NCI-H82 (cell line): Measurements from ENCODE around the gene S100A3.
A peak's percentile ranks its signal among the peaks of the same experiment; 100 is the strongest.
"Not testable (repeated sequence)": the region's sequence is repeated elsewhere in the genome, so short reads cannot be mapped to it uniquely, and the experiment has no call there.

Experiments
- DNase-seq: peaks from one replicate; lab custom pipeline; 2025; lab: John Stamatoyannopoulos, UW

S100A3 gene

DNA sequence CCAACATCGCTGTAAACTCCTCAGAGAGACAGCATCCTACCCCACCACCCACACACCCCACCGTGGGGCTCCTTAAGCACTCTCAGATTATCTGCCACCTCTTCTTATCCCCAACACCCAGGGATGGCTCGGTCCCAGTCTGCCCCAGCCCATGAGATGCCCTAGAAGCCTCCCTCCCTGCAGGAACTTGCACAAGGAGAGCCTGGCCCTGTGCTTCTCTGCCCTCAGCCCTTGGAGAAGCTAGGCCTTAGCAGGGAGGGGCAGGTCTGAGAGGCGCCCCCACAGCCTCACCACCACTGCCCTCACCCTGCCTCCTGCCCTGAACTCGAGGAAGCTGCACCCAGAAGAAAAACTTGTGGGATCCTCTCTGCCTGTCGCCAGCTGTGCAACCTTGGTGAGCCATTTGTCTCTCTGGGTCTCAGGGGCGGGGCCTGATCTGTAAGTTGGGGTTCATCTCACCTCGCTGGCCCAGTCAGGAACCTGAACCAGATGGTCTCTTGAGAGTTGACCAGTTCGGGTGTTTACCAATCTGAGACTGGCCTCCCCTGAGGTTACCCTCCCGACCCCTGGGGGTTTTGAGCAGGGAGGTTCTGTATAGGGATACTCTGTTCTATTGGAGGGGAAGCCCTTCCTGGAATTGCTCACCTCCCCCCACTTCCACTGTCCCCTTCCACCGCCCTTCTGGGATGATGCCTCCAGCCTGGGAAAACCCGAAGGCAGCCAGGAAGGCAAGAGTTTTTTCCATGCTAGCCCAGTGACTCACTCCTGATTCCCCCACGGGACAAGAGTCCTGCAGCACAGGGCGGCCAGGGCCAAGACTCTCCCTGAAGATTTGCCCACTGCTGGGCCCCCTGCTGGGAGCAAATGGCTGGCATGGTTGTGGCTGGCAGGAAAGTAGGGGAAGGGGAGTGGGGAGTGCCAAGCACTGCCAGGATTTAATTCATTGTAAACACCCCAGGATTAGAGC lies at the start of gene S100A3:
TSS of gene S100A3 (minus strand) at position 537 of the 967 bp plus-strand sequence. CDS start 773 bp downstream, outside the sequence.
- no peak for DNase-seq

DNA sequence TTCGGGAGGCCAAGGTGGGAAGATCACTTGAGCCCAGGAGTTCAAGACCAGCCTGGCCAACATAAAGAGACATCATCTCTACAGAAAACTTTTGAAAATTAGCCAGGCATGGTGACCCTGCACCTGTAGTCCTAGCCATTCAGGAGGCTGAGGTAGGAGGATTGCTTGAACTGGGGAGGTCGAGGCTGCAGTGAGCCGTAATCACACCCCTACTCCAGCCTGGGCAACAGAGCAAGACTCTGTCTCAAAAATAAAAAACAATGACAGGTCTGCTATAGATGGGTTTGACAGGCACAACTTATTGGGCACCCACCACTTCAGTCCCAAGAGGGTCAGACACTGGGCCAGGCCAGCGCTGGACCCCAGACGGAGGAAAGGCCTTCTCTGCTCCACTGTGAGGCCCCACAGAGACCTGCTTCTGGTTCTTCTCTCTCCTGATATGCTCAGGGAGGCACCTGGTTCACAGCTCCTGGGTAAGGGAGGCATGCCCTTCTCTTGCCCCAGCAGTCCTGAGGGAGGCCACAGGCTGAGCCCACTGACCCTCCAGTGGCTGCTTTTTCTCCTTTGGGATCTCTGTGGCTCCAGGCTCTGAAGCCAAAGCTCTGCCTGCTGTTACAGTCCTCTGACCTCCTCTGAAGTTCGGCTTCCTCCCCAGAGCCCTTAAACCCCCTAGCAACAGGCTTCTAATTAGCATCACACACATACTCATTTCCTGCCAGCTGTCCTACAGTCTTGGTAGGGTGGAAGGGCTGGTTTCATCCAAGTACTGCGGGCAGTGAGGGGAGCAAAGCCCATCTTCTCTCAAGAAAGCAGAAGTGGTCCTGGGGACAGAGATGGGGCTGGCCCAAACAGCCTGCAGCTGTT lies 49.5 kb upstream of the S100A3 start:
- DNase-seq: peak; percentile 90

DNA sequence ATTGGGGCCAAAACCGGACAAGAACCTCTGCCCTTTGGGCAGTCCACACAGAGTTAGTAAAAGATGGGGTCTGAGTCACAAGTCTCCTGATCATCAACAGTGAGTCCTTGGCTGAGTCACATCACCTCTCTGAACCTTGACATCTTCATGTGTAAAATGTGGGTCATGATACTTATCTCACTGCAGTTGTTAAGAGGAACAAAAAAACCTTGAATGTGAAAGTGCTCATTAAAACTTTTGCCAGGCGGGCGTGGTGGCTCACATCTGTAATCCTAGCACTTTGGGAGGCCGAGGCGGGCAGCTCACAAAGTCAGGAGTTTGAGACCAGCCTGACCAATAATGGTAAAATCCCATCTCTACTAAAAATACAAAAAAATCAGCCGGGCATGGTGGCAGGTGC lies 48.1 kb upstream of the S100A3 start:
- no peak for DNase-seq

DNA sequence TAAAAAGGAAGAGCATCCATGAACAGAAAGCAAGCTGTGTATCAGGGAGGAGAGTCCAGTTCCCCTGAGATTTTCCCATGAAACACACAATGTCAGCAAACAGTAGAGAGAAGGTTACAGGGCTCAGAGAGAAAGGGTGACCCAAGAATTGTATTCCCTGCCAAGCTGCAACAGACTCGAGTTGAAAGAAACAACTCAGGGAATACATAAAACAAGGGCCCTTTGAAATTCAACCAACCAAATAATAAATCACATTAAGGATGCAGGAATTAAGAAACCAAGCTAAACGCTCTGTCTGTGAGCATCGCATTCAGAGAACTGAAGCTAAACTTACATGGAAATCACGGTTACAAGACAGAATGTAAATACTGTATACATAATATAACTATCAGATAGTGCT lies 43.7 kb upstream of the S100A3 start:
- DNase-seq: no peak

- no peak for DNase-seq
These were observed 39.4 kb upstream of the S100A3 start for GRCh38 chr1:153588482-153588881.

- DNase-seq: not testable (repeated sequence)
These were observed 39.0 kb upstream of the S100A3 start for GRCh38 chr1:153588033-153588432.

DNA sequence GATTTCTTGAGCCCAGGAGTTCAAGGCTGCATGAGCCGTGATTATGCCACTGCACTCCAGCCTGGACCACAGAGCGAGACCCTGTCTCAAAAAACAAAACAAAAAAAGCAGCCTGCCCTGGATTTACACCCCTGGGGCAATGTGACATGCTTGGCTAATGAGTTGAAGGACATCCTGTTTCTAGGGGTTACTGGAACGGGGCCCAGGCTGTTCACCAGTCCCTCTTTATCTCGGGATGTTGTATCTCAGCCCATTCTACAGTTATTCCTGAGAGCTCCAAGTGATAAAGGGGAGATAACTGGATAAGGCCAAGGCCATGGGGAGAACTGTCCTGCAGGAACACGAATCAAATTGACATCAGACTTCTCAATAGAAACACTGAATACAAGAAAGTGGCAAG lies 38.3 kb upstream of the S100A3 start:
- no peak for DNase-seq

DNA sequence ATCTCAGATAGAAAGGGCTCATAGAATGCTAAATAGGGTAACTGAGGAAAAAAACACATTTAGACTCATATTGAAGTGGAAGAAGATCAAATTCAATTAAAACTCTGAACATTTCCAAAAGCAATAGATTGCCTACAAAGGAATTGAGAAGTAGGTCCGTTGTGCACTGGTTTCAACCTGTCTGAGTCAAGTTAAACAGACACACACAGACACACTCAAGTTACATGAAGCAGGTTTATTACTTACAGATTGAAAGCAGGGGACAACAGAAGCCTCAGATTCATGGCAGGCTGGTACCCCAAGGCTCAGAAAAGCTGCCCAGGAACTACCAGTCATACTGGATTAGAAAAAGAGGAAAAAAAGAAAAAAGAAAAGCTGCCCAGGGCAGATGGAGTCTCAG lies 37.3 kb upstream of the S100A3 start:
- peak; percentile 38 for DNase-seq

DNA sequence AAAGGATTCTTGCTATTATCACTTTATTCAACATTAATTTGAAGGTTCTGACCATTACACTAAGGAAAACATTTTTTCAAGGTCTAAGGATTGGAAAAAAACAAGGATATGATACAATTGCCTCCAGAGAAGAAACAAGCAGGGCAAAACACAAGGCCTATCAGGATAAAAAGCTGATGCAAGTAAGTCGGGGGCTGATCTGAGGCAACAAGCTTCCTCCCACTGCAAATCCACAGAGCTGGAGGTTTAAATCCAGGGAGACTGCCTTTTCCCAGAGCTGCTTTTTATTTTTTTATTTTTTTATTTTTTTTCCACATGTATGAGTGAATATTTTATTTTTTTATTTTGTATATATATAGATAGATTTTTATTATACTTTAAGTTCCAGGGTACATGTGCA lies 35.9 kb upstream of the S100A3 start:
- peak; percentile 74 for DNase-seq

DNA sequence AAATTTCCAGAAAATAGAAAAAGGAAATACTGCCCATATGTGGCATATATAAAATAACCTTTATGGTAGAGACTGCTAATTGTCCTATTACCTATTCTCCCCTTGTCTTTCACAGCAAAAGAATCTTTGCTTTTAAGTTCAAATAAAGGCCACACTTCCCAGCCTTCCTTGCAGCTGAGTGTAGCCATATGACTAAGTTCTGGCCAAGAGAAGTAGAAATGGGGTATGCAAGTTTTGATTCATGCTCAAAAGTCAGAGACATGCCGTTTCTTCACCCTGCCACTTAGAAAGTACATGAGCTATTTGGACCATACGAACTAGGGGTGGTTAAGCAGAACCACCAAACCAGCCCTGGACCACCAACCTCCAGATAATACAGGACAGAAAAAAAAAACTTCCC lies 34.9 kb upstream of the S100A3 start:
- peak; percentile 42 for DNase-seq

DNA sequence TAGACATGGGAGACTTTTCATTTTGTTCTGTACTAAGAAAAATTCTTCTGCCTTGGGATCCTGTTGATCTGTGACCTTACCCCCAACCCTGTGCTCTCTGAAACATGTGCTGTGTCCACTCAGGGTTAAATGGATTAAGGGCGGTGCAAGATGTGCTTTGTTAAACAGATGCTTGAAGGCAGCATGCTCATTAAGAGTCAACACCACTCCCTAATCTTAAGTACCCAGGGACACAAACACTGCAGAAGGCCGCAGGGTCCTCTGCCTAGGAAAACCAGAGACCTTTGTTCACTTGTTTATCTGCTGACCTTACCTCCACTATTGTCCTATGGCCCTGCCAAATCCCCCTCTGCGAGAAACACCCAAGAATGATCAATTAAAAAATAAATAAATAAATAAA lies 34.5 kb upstream of the S100A3 start:
- DNase-seq: peak; percentile 59

DNA sequence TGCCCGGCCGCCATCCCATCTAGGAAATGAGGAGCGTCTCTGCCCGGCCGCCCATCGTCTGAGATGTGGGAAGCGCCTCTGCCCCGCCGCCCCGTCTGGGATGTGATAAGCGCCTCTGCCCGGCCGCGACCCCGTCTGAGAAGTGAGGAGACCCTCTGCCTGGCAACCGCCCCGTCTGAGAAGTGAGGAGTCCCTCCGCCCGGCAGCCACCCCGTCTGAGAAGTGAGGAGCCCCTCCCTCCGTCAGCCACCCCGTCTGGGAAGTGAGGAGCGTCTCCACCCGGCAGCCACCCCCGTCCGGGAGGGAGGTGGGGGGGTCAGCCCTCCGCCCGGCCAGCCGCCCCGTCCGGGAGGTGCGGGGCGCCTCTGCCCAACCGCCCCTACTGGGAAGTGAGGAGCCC lies 33.8 kb upstream of the S100A3 start:
- not testable (repeated sequence) for DNase-seq

DNA sequence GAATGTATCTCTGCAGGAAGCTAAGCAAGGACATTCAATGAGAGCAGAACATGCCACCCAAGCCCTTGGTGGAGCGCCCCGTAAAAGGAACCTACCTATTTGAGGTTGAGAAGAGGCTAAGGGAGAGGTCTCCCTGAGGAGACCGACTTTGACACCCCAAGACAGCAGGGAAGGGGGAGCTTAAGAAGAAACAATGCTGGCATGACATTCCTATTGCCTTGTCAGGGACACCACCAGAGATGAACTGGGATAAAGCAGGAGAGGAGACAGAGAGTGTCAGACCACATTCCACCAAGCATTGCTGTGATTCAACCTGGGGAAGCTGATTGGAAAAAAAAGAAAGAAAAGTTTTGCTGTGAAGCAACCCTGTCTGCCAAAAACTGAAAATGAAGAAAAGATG lies 29.9 kb upstream of the S100A3 start:
- DNase-seq: no peak

DNA sequence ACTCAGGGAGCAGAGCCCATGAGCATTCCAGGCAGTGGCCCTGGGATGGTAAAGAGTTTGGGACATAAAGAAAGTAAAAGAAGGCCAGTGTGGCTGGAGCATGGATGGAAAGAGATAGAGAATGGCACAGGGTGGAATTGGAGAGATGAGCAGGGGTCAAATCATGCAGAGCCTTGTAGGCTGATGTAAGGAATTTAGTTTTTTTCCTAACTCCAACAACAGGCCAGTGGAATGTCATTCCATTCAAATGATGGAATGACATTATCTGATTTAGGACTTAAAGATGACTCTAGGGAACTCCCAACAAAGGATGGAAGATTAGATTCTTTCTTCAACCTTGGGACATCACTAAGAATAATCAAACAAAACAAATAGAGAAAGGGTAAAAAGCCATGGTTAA lies 29.4 kb upstream of the S100A3 start:
- DNase-seq: no peak

GRCh38 chr1:153577624-153578051 lies 28.6 kb upstream of the S100A3 start:
- no peak for DNase-seq

DNA sequence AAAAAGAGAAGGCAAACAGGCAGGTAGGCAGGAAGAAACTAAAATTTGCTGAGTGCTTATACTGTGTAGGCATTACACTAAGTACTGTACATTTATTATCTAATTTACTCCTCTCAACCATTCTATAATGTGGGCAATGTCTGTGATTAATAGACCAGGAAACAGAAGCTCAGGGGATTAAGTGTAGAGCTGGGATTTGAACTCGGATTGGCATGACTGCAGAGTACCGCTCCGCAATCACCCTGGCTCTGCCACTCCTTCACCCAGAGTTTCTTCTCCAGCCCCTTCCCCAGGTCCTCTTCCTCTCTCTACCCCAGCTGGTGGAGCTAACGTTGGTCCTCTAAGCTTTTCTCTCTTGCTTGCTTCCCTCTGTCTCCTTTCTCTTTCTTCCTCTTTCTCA lies 28.1 kb upstream of the S100A3 start:
- peak; percentile 84 for DNase-seq

DNA sequence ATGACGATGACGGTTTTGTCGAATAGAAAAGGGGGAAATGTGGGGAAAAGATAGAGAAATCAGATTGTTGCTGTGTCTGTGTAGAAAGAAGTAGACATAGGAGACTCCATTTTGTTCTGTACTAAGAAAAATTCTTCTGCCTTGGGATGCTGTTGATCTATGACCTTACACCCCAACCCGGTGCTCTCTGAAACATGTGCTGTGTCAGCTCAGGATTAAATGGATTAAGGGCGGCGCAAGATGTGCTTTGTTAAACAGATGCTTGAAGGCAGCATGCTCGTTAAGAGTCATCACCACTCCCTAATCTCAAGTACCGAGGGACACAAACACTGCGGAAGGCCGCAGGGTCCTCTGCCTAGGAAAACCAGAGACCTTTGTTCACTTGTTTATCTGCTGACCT lies 26.4 kb upstream of the S100A3 start:
- peak; percentile 97 for DNase-seq

- not testable (repeated sequence) for DNase-seq
These were observed 26.0 kb upstream of the S100A3 start for GRCh38 chr1:153575081-153575491.

GRCh38 chr1:153573351-153573750 lies 24.3 kb upstream of the S100A3 start:
- peak; percentile 64 for DNase-seq

- peak; percentile 92 for DNase-seq
These were observed 23.5 kb upstream of the S100A3 start for GRCh38 chr1:153572569-153573015.

- no peak for DNase-seq
These were observed 22.6 kb upstream of the S100A3 start for GRCh38 chr1:153571706-153572105.

DNA sequence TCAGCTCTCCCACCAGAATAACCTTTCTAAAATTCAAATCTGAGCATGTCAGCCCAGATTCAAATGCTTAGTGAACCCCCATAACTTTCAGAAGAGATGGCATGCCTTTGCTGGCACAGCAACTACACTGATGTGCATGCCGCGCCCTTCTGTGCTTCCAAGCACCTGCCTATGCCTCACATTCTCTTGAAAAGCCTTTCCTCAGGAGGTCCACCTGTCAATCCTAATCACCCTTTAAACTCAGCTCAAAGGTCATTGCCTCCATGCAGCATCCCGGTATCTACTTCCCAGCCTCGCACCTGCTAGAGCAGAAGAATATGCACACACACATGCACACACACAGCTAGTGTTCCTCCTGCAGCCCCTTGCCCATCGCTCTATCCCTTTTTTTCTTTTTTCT lies 21.8 kb upstream of the S100A3 start:
- no peak for DNase-seq

GRCh38 chr1:153569465-153569864 lies 20.4 kb upstream of the S100A3 start:
- no peak for DNase-seq
